Thyroid gland (tissue), 4 donors: ENCODE results near the gene GAPDHS.

Experiments
- POLR2A ChIP-seq, 2 donors: fragments of 450-650 bp; IDR thresholded peaks; one replicate each; pipeline ENCODE4 v1.6.1; 2017; ENCODE audit warnings: antibody characterized with exemption in 2 of 2, mild to moderate bottlenecking in 2 of 2, moderate library complexity in 1 of 2
- TF ChIP-seq, protein P1 (sequence below), 6 experiments: fragments of 200-600 bp in 3 of 6; fragments of 450-650 bp in 3 of 6; sonication (generic) in 3 of 6; IDR thresholded peaks; one replicate each; pipeline ENCODE4 v1.5.1; 2016 to 2019; ENCODE audit warnings: antibody characterized with exemption in 6 of 6, mild to moderate bottlenecking in 2 of 6, inconsistent platforms in 1 of 6, moderate library complexity in 1 of 6

DNA sequence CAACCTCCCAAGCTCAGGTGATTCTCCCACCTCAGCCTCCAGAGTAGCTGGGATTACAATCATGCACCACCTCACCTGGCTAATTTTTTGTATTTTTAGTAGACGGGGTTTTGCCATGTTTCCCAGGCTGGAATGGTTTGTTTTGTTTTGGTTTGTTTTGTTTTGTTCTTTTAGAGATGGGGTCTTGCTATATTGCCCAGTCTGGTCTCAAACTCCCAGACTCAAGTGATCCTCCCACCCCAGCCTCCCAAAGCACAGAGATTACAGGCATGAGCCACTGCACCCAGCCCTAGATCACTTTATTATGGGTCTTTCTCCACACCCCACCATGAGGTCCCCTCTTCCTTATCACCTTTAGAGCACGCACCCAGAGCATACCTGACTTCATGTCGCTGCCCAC, 35.0 kb upstream of the GAPDHS start:
- no peak for TF ChIP-seq POLR2A (IDR thresholded peaks at IDR 0.05)
- TF ChIP-seq, protein P1, sequence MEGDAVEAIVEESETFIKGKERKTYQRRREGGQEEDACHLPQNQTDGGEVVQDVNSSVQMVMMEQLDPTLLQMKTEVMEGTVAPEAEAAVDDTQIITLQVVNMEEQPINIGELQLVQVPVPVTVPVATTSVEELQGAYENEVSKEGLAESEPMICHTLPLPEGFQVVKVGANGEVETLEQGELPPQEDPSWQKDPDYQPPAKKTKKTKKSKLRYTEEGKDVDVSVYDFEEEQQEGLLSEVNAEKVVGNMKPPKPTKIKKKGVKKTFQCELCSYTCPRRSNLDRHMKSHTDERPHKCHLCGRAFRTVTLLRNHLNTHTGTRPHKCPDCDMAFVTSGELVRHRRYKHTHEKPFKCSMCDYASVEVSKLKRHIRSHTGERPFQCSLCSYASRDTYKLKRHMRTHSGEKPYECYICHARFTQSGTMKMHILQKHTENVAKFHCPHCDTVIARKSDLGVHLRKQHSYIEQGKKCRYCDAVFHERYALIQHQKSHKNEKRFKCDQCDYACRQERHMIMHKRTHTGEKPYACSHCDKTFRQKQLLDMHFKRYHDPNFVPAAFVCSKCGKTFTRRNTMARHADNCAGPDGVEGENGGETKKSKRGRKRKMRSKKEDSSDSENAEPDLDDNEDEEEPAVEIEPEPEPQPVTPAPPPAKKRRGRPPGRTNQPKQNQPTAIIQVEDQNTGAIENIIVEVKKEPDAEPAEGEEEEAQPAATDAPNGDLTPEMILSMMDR (IDR thresholded peaks at IDR 0.05) = no peak
